ENCODE measurements around the gene NCOA7.

NCOA7 gene

DNA sequence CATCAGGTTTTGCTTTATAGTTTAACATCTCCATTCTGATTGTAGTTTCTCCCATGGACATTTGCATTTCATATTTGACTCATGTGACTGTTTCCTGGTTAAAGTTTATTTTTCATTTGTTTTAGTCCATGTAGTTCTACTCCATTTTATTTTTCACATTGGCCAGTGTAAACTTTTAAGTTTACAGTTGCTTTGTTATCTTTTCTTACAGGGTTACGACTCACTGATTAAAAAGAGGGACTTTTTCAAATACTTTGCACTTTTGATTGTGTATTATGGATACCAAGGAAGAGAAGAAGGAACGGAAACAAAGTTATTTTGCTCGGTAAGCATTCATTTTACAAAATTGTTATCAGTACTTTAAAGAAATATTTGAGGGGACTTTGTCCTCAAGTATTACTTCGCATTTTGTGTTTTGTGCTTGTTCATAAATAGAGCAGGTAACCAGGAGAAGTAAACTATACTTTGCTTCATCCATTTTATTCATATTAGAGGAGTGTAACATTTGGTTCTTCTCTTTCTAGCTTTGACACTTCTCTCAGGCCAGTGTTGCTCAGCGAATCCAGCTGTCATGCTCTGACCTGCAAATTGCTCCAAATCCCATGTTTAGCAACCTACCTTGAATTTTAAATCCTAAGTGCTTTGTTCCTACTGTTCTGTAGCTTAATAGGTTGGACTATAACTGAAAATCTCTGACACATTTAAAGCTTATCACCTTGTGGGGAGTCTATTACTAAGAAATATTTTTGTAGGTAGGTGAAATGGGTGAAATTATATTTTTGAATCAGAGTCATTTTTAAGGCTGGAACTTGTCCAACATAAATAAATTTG lies 24.5 kb downstream of the NCOA7 start:
- DNase-seq (ENCODE audit: low read depth) = no peak

DNA sequence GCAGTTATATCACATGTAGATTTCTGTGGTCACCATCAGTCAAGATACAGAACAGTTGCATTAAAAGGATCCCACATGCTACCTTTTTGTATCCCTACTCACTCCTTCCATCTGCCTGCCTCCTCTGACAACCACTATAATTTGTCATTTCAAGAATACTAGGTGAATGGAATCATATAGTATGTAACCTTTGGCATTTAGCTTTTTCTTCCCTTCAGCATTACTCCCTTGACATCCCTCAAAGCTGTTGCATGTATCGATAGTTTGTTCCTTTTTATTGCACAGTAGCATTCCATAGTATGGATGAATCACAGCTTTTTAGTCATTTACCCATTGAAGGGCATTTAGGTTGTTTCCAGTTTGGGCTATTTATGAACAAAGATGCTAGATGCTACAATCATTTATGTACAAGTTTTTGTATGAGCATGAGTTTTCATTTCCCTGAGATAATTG lies 26.1 kb downstream of the NCOA7 start:
- no peak for DNase-seq (ENCODE audit: low read depth)

DNA sequence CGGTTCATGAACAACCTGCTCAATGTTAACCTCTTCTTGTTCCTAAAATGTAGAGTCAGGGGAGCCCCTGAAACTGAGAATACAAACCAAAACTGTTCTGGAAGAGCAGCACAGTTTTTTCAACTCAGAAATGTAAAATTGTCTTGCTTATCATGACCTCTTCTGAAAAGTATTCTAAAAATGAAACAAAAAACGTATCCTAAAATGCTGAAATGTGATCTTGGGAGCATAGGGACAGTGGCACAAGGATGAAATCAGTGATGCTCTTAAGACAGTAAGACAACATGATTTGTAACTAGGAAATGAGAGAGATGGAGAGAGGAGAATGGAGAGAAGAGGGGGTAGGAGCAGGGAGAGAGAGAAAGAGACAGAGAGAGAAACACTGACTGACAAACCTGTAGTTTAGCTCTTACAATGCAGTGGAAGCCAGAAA lies 27.5 kb downstream of the NCOA7 start:
- DNase-seq (ENCODE audit: low read depth) = no peak

DNA sequence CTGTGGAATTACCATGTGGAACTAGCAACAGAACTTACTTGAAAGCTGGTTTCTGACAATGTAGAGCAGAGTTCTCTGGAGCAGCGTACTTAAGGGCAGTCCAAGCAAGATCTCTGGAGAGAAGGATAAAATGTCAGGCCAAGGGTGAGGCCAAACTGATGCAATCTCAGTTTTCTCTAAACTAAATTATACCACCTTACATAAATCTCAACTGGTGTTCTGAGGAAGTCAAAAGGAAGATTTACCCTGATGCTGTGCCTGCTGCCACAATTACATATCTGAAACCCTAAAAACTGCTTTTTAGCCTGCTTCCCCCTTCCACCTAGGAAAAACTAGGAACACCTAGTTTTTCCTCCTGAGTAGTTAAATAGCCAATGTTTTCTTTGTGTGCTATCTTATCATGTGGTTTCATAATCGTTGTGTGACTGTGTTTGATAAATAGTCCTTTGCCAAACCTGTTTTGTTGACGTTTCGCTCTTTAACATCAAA lies 28.1 kb downstream of the NCOA7 start:
- no peak for DNase-seq (ENCODE audit: low read depth)

DNA sequence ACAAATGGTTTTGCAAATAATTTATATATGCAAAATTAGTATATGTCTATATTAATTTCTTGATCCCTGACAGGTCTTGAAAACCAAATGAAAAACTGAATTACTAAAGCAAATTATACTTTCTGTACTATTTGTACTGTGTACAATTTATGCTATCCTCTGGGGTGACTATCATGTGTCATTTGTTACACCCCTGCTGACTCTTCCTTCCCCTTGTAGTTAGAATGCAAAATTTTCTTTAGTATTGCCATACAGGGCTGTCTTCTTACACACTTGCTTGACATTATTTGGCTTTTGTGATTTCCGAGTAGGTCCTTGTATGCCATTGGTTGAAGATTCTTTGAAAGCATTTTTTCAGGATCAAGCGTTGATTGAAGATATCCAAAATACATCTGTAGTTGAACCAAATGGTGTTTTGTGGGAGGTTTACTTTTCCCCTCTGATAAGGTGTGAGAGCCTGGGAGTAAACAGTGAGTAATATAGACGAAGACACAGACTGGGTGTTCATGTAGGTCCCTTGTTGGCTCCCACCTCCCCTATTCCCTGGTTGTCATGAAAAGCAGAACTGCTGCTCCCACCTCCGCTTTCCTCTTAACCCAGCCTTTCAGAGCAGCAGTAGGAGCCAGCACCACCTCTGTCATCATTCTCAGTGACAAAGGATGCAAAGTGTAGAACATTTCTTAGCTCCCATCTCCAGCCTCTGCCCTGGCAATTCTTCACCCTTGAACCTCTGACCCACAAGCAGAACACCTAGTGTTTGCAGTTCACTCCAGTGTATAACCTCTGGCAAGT lies 29.0 kb downstream of the NCOA7 start:
- DNase-seq (ENCODE audit: low read depth) = no peak

DNA sequence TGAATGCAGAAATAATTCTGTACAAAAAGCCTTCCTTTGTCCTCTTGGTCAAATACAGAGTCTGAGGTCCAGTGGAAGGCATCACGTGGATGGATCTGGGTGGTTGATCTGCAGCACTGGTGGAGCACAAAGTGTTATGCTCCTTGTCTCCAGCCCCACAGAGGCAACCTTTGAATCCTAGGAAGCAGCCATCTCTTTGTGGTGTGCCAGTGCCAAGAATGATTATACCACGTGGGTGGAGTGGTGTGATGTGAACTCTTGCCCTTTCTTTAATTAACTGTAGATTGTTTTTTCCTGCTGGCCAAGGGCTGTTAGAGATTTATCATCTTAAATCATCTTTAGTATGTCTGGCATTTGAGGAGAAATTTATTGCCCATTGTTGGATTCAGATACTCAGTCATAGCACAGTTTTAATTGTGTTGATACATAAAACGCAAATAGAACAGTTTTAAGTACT lies 31.1 kb downstream of the NCOA7 start:
- no peak for DNase-seq (ENCODE audit: low read depth)

DNA sequence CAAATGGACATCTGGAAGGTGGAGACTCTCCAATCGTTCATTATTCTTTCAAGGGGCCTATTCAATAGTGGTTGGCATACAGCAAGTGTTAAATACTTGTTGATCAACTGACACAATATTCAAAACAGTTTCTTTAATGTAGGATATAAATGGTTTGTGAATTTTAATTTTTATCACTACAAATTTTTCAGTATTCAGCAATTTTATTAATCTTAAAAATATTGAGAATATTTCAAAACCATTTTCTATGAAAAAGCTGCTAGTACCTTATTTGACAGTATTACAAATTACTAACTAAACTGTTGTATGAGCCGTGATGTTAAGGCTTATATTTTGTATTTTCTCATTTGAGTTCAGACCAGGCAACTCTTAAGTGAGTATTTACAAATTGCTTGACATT lies 32.4 kb downstream of the NCOA7 start:
- no peak for DNase-seq (ENCODE audit: low read depth)

DNA sequence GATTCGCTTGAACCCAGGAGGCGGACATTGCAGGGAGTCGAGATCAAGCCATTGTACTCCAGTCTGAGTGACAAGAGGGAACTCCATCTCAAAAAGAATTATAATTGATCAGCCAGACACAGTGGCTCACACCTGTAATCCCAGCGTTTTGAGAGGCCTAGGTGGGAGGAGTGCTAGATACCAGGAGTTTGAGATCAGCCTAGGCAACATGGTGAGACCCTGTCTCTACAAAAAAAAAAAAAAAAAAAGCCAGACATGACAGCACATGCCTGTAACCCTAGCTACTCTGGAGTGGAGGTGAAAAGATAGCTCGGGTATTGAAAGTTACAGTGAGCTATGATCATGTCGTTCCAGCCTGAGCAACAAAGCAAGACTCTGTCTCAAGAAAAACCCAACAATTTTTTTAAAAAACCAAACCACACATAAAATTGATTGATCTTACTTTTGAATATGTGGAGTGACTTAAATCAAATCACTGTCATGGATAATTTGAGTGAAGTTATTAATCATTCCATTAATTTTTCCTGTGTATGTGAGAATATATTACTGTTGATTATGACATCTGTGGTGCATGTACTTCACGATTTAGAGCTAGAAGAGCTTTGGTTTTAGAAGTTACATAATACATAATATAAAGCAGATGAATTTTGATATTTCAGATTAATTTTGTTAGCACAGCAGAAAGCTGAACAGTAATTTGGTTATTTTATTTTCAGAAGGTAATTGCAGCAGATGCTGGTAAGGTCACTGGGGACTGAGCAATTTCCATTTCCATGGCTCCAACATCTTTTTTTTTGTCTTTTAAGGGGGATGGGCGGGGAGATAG lies 34.4 kb downstream of the NCOA7 start:
- no peak for DNase-seq (ENCODE audit: low read depth)

DNA sequence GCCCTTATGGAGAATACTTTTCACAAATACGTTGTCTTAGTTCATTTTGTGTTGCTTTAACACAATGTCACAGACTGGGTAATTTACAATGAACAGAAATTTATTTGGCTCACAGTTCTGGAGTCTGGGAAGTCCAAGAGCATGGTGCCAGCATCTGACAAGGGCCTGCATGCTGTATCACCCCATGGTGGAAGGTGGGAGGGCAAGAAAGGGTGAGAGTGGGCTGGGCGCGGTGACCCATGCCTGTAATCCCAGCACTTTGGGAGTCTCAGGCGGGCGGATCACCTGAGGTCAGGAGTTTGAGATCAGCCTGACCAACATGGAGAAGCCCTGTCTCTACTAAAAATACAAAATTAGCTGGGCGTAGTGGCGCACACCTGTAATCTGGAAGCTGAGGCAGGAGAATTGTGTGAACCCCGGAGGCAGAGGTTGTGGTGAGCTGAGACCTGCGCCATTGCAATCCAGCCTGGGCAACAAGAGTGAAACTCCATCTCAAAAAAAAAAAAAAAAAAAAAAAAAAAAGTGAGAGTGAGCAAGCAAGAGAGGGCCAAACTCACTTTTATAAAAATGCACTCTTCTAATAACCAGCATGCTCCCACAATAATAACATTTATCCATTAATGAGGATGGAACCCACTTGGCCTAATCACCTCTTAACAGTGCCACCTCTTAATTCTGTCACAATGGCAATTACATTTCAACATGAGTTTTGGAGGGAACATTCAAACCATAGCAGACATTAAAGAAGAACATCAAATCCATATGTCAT lies 36.1 kb downstream of the NCOA7 start:
- DNase-seq (ENCODE audit: low read depth) = no peak

DNA sequence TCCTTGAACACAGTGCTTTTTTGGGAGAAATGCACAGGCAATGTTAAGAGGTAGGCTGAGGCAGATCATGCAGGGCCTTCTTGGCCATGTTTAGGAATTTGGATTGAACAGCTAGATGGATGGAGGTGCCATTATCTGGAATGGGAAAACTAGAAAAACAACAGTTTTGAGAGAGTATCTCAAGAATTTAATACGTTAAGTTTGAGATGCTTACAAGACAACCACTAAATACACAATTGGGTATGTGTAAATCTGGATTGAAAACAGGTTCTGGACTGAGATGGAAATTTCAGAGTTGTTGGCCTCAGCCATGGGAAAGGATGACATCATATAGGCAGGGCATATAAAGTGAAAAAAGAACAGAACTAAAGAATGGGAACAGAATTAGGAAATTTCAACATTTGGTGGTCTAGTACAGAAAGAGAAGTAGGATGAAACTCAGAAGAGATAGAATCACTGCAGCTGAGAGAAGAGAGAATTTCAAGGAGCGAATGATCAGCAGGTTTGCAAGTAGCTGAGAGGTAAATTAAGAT lies 37.1 kb downstream of the NCOA7 start:
- DNase-seq (ENCODE audit: low read depth) = no peak

DNA sequence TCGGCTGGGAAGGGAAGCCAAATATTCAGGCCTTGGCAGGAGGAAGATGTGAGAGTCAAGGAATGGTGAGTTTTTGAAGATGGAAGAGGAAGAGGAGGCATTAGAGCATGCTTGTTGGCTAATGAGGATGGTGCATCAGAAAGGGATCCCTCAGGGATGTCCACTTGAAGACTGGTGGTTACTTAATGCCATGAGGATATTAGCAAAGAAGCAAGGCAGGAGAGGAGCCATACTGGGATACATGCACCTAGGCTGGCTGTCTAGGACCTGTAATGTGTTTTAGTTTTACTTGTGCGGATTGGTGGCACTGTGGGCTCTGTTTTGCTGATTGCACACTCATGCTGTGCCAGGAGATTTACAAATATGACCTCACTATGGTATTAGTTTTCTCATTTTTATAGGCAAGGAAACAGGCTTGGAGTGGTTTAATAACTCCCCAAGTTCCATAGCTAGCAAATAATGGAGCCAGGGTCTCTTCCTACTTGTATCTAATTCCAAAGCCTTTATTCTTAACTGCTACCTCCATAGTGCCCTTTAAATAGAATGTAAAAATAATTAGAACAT lies 37.8 kb downstream of the NCOA7 start:
- DNase-seq (ENCODE audit: low read depth) = no peak

DNA sequence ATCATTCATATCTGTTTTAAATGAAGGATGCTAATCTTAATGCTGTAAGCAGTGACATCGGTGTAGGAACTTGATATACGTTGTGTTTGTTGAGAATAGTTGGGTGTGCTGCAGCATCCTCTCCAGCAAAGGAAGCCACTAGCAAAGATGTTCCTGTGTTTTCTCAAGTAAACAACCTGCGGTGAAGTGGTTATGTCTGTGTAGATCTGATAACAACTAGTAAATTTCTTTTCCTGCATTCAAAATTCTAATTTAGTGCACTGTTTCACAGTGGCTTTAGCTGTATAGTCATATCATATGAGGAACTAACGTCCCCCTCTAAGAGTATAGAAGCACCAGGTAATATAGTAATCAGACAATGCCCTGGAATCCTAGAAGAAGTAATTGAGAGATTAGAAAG lies 38.7 kb downstream of the NCOA7 start:
- DNase-seq (ENCODE audit: low read depth) = no peak

DNA sequence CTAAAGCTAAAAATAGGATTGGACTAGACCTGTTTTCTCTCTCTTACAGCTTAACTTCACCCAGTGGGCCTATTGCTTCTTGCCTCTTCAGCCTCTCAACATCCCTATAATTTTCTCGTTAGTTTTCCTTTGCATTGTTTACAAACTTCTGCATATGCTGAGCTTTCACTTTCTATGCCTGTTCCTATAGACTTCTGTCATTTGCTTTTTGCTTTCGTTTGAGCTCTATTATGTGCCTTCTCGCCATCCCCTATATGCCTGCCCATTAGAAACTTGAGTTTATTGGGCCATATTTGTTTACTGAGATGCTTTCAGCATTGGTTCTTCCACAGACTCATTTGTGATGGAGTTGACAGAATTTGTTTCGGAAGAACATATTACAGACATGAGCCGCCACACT lies 40.9 kb downstream of the NCOA7 start:
- DNase-seq (ENCODE audit: low read depth) = no peak

DNA sequence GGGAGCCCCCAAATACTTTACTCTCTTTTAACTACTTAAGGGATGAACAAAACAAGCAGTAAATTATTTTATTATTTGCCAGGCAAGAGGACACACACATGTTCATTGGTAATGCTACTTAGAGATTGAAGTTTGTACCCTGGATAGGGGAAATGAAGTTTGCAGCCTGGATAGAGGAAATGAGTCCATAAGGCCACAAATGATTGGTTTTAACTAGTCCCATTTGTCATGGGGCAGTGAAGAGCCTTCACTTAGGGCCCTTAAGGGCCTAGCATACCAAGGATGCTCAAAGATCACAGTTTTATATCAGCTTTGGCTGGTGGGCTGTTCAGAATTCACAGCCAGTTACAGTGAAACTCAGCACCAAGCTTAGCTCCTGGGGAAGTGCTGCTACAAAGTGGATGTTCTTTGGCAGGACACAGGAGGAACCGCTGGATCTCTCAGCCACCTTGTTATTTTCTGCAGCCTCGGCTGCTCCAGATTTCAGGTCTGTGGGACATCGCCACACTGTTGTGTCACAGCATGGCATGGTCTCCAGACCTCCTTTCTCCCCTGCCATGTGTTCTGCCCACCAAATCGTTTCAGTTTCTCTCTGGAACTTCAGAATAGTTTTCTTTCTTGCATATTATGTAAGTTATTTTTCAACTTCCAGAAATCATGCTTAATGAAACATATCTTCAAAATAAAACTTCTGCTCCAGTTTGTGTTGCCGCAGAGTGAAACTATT lies 41.8 kb downstream of the NCOA7 start:
- DNase-seq (ENCODE audit: low read depth) = no peak

DNA sequence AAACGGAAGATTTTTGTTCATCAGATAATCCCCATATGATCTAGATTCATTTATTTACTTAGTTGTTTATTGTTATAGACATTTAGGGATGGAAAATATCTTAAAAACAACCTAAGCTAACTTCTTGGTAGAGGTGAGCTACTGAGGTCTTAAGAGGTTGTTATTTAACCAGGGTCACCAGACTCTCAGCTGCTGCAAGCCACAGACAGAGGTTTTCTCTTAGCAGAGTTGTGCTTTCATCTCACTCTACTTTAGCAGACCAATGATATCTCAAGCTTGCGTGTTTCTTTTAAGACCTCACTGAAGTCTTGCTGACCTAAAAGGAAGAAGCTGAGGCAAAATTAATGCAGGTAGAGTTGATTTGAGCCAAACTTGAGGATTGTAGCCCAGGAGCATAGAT lies 43.6 kb downstream of the NCOA7 start:
- DNase-seq (ENCODE audit: low read depth) = no peak

DNA sequence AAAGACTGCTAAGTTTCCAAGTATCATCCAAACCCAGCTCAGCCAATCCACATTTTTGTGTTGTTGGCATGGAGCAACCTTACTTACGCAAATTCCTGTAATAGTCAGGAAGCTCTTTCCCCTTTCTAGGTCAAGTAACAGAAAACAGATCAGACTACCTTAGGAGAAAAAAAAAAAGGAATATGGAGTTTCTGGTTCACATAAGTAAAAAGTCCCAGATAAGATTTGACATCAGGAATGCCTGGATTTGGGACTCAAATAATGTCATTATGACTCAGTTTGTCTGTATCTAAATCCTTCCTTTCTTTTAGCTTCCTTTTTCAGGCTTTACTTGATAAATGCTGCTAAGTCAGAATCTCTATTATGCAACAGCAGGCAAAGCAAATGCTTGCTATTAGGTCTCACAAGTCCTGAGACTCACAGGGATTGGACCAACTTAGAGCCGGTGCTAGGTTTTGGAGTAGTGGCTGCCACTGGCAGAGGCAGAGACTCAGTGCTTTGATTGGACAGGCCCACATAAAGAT lies 44.5 kb downstream of the NCOA7 start:
- no peak for DNase-seq (ENCODE audit: low read depth)

DNA sequence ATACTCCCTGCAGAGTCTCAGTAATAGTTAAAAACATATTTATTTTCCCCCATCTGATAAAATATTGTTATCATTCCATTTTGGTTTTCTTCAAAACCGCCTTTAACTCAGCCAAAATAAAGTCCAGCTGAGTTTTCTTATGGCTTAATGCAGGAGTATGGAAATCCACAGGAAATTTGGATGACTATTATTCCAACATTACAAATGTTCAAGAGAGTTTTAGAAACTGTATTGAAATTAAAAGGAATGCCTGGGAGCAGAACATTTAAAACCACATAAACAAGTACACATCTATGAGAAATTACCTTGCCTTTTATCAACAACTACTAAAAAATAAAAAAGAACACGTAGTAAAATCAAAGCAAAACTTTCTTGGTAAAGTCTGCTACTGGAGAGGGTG lies 45.7 kb downstream of the NCOA7 start:
- no peak for DNase-seq (ENCODE audit: low read depth)

DNA sequence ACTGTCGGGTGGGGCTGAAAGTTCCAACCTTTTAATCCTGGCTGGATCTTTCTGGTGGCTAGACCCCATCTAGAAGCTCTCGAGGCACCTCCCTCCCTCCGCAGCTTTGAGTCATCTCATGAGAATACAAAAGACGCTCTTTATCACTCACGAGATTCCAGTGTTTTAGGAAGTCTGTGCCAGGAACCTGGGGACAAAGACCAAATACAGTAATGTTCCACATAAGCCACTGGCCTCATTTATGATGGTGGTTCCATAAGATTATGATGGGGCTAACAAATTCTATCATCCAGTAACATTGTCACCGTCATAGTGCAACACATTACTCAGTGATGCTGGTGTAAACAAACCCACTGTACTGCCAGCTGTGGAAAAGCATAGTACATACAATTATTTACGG lies 48.7 kb downstream of the NCOA7 start:
- no peak for DNase-seq (ENCODE audit: low read depth)

DNA sequence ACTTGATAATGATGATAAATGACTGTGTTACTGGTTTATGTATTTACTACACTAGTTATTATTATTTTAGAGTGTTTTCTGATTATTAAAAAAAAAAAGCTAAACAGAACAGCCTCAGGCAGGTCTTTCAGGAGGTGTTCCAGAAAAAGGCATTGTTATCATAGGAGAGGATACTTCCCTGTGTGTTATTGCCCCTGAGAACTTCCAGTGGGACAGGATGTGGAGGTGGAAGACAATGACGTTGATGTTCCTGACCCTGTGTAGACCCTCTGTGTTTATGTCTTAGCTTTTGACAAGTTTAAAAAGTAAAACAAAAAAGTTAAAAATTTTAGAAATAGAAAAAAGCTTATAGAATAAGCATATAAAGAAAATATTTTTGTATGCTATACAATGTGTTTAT lies 49.1 kb downstream of the NCOA7 start:
- no peak for DNase-seq (ENCODE audit: low read depth)

Data from stimulated activated CD4-positive, alpha-beta T cell treated with anti-CD3 and anti-CD28 coated beads, Interleukin-2, amount 100 ng/mL, for 4 hours (primary cell).